ENCODE results near the gene CELF4. TPM values are rescaled to one million over a fixed set of nuclear protein-coding genes. Genes with fewer than 3 reads are reported as not detected.

Gene CELF4
- total RNA-seq, 1 experiment from 2014 or later: 0.40 TPM

- Histone ChIP-seq H3K36me3 (ENCODE audit: low read depth, low read length) (no peaks in the 10 kb centered on the region), H3K4me2 (ENCODE audit: low read length) (no peak overlapping the region), H3K4me3 (ENCODE audit: low read length) (no peak overlapping the region), H2AFZ (ENCODE audit: low read length) (no peak overlapping the region), H3F3A (ENCODE audit: low read length, unreplicated experiment) (no peaks in the 10 kb centered on the region), H3K9ac (ENCODE audit: low read length) (no peak overlapping the region), H4K20me1 (ENCODE audit: low read length) (no peaks in the 10 kb centered on the region), H3K9me3 (ENCODE audit: low read length) (no peaks in the 10 kb centered on the region), H3K4me1 (ENCODE audit: insufficient read depth, low read length) (no peaks in the 10 kb centered on the region), H3K27ac (ENCODE audit: low read length) (no peak overlapping the region), H3K79me2 (ENCODE audit: low read length) (no peaks in the 10 kb centered on the region), H3K27me3 (ENCODE audit: low read length) (no peaks in the 10 kb centered on the region), H3K9me2 (replicated peaks; ENCODE audit: low read length) (no peaks in the 10 kb centered on the region)
- intact Hi-C loops (cut with micrococcal nuclease): no loop called here
- TF ChIP-seq, protein P1, sequence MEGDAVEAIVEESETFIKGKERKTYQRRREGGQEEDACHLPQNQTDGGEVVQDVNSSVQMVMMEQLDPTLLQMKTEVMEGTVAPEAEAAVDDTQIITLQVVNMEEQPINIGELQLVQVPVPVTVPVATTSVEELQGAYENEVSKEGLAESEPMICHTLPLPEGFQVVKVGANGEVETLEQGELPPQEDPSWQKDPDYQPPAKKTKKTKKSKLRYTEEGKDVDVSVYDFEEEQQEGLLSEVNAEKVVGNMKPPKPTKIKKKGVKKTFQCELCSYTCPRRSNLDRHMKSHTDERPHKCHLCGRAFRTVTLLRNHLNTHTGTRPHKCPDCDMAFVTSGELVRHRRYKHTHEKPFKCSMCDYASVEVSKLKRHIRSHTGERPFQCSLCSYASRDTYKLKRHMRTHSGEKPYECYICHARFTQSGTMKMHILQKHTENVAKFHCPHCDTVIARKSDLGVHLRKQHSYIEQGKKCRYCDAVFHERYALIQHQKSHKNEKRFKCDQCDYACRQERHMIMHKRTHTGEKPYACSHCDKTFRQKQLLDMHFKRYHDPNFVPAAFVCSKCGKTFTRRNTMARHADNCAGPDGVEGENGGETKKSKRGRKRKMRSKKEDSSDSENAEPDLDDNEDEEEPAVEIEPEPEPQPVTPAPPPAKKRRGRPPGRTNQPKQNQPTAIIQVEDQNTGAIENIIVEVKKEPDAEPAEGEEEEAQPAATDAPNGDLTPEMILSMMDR (conservative IDR thresholded peaks at IDR 0.05; ENCODE audit: low read depth, low read length): no peak
- no peak for TF ChIP-seq EZH2 (IDR thresholded peaks at IDR 0.05; ENCODE audit: low read length, unreplicated experiment)
- TF ChIP-seq EZH2phosphoT487 (IDR thresholded peaks at IDR 0.05; ENCODE audit: borderline replicate concordance, low read length): no peak
- DNase-seq: no peak
- ChIA-PET CTCF (no interaction called here), POLR2A (ENCODE audit: unreplicated experiment) (no interaction called here)
- no TSS peak for BruUV-seq (replicated peaks)
- no peak for ATAC-seq
These were observed 117.4 kb downstream of the CELF4 start for GRCh38 chr18:37447962-37448888.

GRCh38 chr18:37445836-37446235 is 119.8 kb downstream of the CELF4 start:
- Histone ChIP-seq H3K4me2 (ENCODE audit: low read length) (no peak overlapping the region), H3F3A (ENCODE audit: low read length, unreplicated experiment) (no peaks in the 10 kb centered on the region), H3K27me3 (ENCODE audit: low read length) (no peaks in the 10 kb centered on the region), H3K9me3 (ENCODE audit: low read length) (no peaks in the 10 kb centered on the region), H2AFZ (ENCODE audit: low read length) (no peak overlapping the region), H3K9me2 (replicated peaks; ENCODE audit: low read length) (no peaks in the 10 kb centered on the region), H3K4me1 (ENCODE audit: insufficient read depth, low read length) (no peaks in the 10 kb centered on the region), H3K27ac (ENCODE audit: low read length) (no peak overlapping the region), H3K4me3 (ENCODE audit: low read length) (no peak overlapping the region), H3K79me2 (ENCODE audit: low read length) (no peaks in the 10 kb centered on the region), H4K20me1 (ENCODE audit: low read length) (no peaks in the 10 kb centered on the region), H3K9ac (ENCODE audit: low read length) (no peak overlapping the region), H3K36me3 (ENCODE audit: low read depth, low read length) (no peaks in the 10 kb centered on the region)
- TF ChIP-seq, protein P1 (conservative IDR thresholded peaks at IDR 0.05; ENCODE audit: low read depth, low read length): no peak
- TF ChIP-seq EZH2 (IDR thresholded peaks at IDR 0.05; ENCODE audit: low read length, unreplicated experiment): no peak
- TF ChIP-seq EZH2phosphoT487 (IDR thresholded peaks at IDR 0.05; ENCODE audit: borderline replicate concordance, low read length): no peak
- POLR2A ChIA-PET (ENCODE audit: unreplicated experiment): no interaction called here
- intact Hi-C loops (cut with micrococcal nuclease): no loop called here
- ATAC-seq (no peak), DNase-seq (no peak)
- CTCF ChIA-PET: interaction anchor here (0.6 kb wide), 1 partner anchor 67 kb away, joined by 8 read pairs; no protein-coding TSS in a partner anchor
- BruUV-seq (replicated peaks): no TSS peak

DNA sequence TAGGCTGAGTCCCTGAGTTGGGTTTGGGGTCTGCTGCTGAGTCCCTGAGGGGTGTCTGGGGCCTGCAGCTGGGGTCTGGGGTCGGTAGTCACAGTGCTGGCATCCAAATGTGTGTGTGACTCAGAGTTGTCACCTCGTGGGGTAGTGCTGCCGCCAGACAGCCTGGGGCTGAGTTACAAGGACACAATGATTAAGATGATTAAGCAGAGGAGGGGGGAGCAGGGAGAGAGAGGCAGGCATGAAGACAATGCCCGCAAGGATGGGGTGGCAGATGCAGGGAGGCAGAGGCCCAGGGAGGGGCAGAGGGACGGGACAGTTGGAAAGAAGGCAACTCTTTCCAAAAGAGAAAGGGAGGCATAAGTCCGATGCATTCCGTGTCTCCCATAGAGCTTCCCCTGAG is 120.2 kb downstream of the CELF4 start:
- no peaks in the 10 kb centered on the region for H3K36me3 ChIP-seq (ENCODE audit: low read depth, low read length)
- ChIA-PET POLR2A (ENCODE audit: unreplicated experiment) (no interaction called here), CTCF (no interaction called here)
- no peaks in the 10 kb centered on the region for H4K20me1 ChIP-seq (ENCODE audit: low read length)
- BruUV-seq (replicated peaks): no TSS peak
- no peak overlapping the region for H3K9ac ChIP-seq (ENCODE audit: low read length)
- H3K4me2 ChIP-seq (ENCODE audit: low read length): no peak overlapping the region
- H3K4me1 ChIP-seq (ENCODE audit: insufficient read depth, low read length): no peaks in the 10 kb centered on the region
- H2AFZ ChIP-seq (ENCODE audit: low read length): no peak overlapping the region
- no peak overlapping the region for H3K27ac ChIP-seq (ENCODE audit: low read length)
- H3K27me3 ChIP-seq (ENCODE audit: low read length): no peaks in the 10 kb centered on the region
- no peak overlapping the region for H3K4me3 ChIP-seq (ENCODE audit: low read length)
- no peak for DNase-seq
- no peaks in the 10 kb centered on the region for H3K9me2 ChIP-seq (replicated peaks; ENCODE audit: low read length)
- H3K9me3 ChIP-seq (ENCODE audit: low read length): no peaks in the 10 kb centered on the region
- no peaks in the 10 kb centered on the region for H3F3A ChIP-seq (ENCODE audit: low read length, unreplicated experiment)
- H3K79me2 ChIP-seq (ENCODE audit: low read length): no peaks in the 10 kb centered on the region
- no peak; the same call in 1 of the 2 replicates for ATAC-seq
- intact Hi-C loops (cut with micrococcal nuclease): no loop called here
- TF ChIP-seq, protein P1 (conservative IDR thresholded peaks at IDR 0.05; ENCODE audit: low read depth, low read length): no peak
- TF ChIP-seq EZH2phosphoT487 (IDR thresholded peaks at IDR 0.05; ENCODE audit: borderline replicate concordance, low read length) (no peak), EZH2 (IDR thresholded peaks at IDR 0.05; ENCODE audit: low read length, unreplicated experiment) (no peak)

All from PC-3 (cell line).